H1 (cell line): Measurements from ENCODE around the gene ALKBH7.

Experiments
- ASH2L ChIP-seq: fragments of 200-600, 300-600 bp; sonication (generic); IDR thresholded peaks from one replicate; pipeline ENCODE4 v1.7.1; 2017; ENCODE audit warnings: low read length
- POLR2AphosphoS5 ChIP-seq: IDR thresholded peaks from 2 replicates; pipeline ENCODE4 v1.6.1; 2011; ENCODE audit warnings: low read depth, low read length

GRCh38 chr19:6393983-6394412 is 21.4 kb downstream of the ALKBH7 start:
- TF ChIP-seq ASH2L = no peak
- TF ChIP-seq POLR2AphosphoS5 = no peak
